Esophagus muscularis mucosa (tissue), 4 donors: ENCODE results near the gene DNAJC9. TPM values are rescaled to one million over a fixed set of nuclear protein-coding genes. Genes with fewer than 3 reads are reported as not detected.

ENCODE experiments used
- DNase-seq: peaks from one replicate; pipeline ENCODE4 v3.0.0-alpha.2; 2017; ENCODE audit errors: extremely low spot score
- H3K27ac ChIP-seq, 4 donors: fragments of 200-600 bp; sonication (generic); replicated peaks in 1 of 4; 1 replicate in 3 of 4; 2 replicates in 1 of 4; pipeline ENCODE4 v1.5.1; 2016 to 2019; ENCODE audit warnings: mild to moderate bottlenecking in 1 of 4
- H3K27me3 ChIP-seq, 4 donors: fragments of 200-600 bp; sonication (generic); one replicate each; pipeline versions ENCODE4 v1.5.1 to v1.6.0; 2016 to 2019
- H3K36me3 ChIP-seq, 4 donors: fragments of 200-600 bp; sonication (generic); one replicate each; pipeline ENCODE4 v1.5.1; 2016 to 2019
- H3K4me1 ChIP-seq, 4 donors: fragments of 200-600 bp; sonication (generic); one replicate each; pipeline ENCODE4 v1.5.1; 2016 to 2019
- H3K4me3 ChIP-seq, 4 donors: fragments of 200-600 bp; sonication (generic); 1 replicate in 2 of 4; 2 replicates in 2 of 4; pipeline ENCODE4 v1.5.1; 2016 to 2019; ENCODE audit warnings: mild to moderate bottlenecking in 4 of 4, moderate library complexity in 1 of 4
- H3K9me3 ChIP-seq, 4 donors: fragments of 200-600 bp; sonication (generic); 1 replicate in 3 of 4; 2 replicates in 1 of 4; pipeline ENCODE4 v1.5.1; 2016 to 2019
- CTCF ChIP-seq, 3 experiments: fragments of 200-600 bp in 2 of 3; fragments of 450-650 bp in 1 of 3; sonication (generic) in 2 of 3; IDR thresholded peaks; one replicate each; pipeline ENCODE4 v1.5.1; 2017 to 2019; ENCODE audit warnings: antibody characterized with exemption in 3 of 3, mild to moderate bottlenecking in 2 of 3, moderate library complexity in 1 of 3
- EP300 ChIP-seq: sonication (generic); formaldehyde crosslinking; IDR thresholded peaks from one replicate; pipeline ENCODE4 v1.6.1; 2017; ENCODE audit warnings: antibody characterized with exemption
- POLR2A ChIP-seq: fragments of 450-650 bp; IDR thresholded peaks from one replicate; pipeline ENCODE4 v1.6.1; 2017; ENCODE audit warnings: antibody characterized with exemption, moderate library complexity, mild to moderate bottlenecking, low read depth
- POLR2AphosphoS5 ChIP-seq, 2 donors: sonication (generic); formaldehyde crosslinking; IDR thresholded peaks; one replicate each; pipeline ENCODE4 v1.6.1; 2017; ENCODE audit warnings: antibody characterized with exemption in 2 of 2
- WGBS: methylation state at CpG from one replicate; pipeline ENCODE4 v1.1.5; 2018; 5-methylcytosine and 5-hydroxymethylcytosine counted together
- intact Hi-C: fragments of 100-400 bp; cut with DNase I; formaldehyde crosslinking; loops from one replicate; pipeline ENCODE4 v1.15.1; 2023
- total RNA-seq, 4 donors: library from RNA; depleted of rRNA; stranded (reverse); fragments of >200 nt; gene quantifications; one replicate each; pipeline versions ENCODE4 v1.1.0 to v1.2.1, GENCODE V29; 2016

DNAJC9 gene
- total RNA-seq, 4 donors from 2014 or later = 9.3 to 13.6 (median 11.1) TPM

- TF ChIP-seq EP300 (no peak), CTCF (IDR thresholded peaks at IDR 0.05) (no peak), POLR2A (no peak), POLR2AphosphoS5 (IDR thresholded peaks at IDR 0.05) (no peak)
- Histone ChIP-seq H3K36me3 (peaks cover 4 to 23% (median 20%) of the 10 kb centered on the region in 4 donors), H3K9me3 (no peaks in the 10 kb centered on the region), H3K4me1 (peaks cover 26 to 49% (median 40%) of the 10 kb centered on the region in 4 donors), H3K27ac (peak overlapping the region; percentile 85 to 94 (median 90)), H3K4me3 (peak overlapping the region; percentile 67 to 94 (median 82)), H3K27me3 (no peaks in the 10 kb centered on the region)
- intact Hi-C loops = loop anchor here (5.0 kb wide), 1 partner anchor 160 kb away; the partner anchor contains the start of gene ANXA7
- peak; percentile 31 for DNase-seq
- WGBS = 20% methylated on average over 23 of the region's 23 CpGs
Measured at GRCh38 chr10:73251683-73252444, 4.8 kb upstream of the DNAJC9 start.

- Histone ChIP-seq H3K36me3 (peaks cover 11 to 41% (median 28%) of the 10 kb centered on the region in 4 donors), H3K4me1 (peaks cover 30 to 56% (median 47%) of the 10 kb centered on the region in 4 donors), H3K27me3 (no peaks in the 10 kb centered on the region), H3K27ac (peak overlapping the region; percentile 80 to 88 (median 84)), H3K9me3 (no peaks in the 10 kb centered on the region), H3K4me3 (no peak overlapping the region)
- TF ChIP-seq EP300 (no peak), CTCF (IDR thresholded peaks at IDR 0.05) (no peak), POLR2AphosphoS5 (IDR thresholded peaks at IDR 0.05) (no peak), POLR2A (no peak)
- no peak for DNase-seq
- 82% methylated on average over 5 of the region's 5 CpGs for WGBS
- intact Hi-C loops = no loop called here
Measured at GRCh38 chr10:73248259-73248724, 1.2 kb upstream of the DNAJC9 start.

GRCh38 chr10:73247509-73248258, 629 bp upstream of the DNAJC9 start:
- H3K27ac ChIP-seq = peak overlapping the region; percentile 80 to 88 (median 84)
- peak overlapping the region; percentile 76 to 90 (median 82) for H3K4me3 ChIP-seq
- 36% methylated on average over 4 of the region's 4 CpGs for WGBS
- no peak for TF ChIP-seq POLR2AphosphoS5 (IDR thresholded peaks at IDR 0.05)
- no peak for TF ChIP-seq POLR2A
- TF ChIP-seq CTCF (IDR thresholded peaks at IDR 0.05) = no peak
- no peak for TF ChIP-seq EP300
- H3K4me1 ChIP-seq = peaks cover 27 to 52% (median 44%) of the 10 kb centered on the region in 4 donors
- DNase-seq = no peak
- H3K27me3 ChIP-seq = no peaks in the 10 kb centered on the region
- no peaks in the 10 kb centered on the region for H3K9me3 ChIP-seq
- intact Hi-C loops = no loop called here
- H3K36me3 ChIP-seq = peaks cover 17 to 47% (median 34%) of the 10 kb centered on the region in 4 donors

- TF ChIP-seq CTCF (IDR thresholded peaks at IDR 0.05) (no peak), POLR2AphosphoS5 (IDR thresholded peaks at IDR 0.05) (no peak), POLR2A (no peak), EP300 (no peak)
- H3K9me3 ChIP-seq = no peaks in the 10 kb centered on the region
- 5% methylated on average over 8 of the region's 8 CpGs for WGBS
- peak overlapping the region; percentile 80 to 88 (median 84) for H3K27ac ChIP-seq
- no peak for DNase-seq
- H3K4me1 ChIP-seq = peaks cover 22 to 44% (median 36%) of the 10 kb centered on the region in 4 donors
- peaks cover 21 to 60% (median 46%) of the 10 kb centered on the region in 4 donors for H3K36me3 ChIP-seq
- no peaks in the 10 kb centered on the region for H3K27me3 ChIP-seq
- peak overlapping the region; percentile 76 to 90 (median 82) for H3K4me3 ChIP-seq
- intact Hi-C loops = no loop called here
Measured at GRCh38 chr10:73246322-73246645, 771 bp downstream of the DNAJC9 start.
